ENCODE measurements around the gene ENOX1. TPM values are rescaled to one million over a fixed set of nuclear protein-coding genes. Genes with fewer than 3 reads are reported as not detected.

ENOX1 gene
- polyA plus RNA-seq, 1 donor (not counting 4 experiments of a cell fraction or from before 2014, with no cell fraction given) = 1.1 TPM

- FAIRE-seq (no peak), DNase-seq (ENCODE audit: low read depth, low spot score) (no peak)
- Histone ChIP-seq H3K4me3 (ENCODE audit: control insufficient read depth in 2 of 3, extremely low read depth in 1 of 3, insufficient read depth in 2 of 3, low read depth in 1 of 3, low read length in 3 of 3) (no peak overlapping the region), H3K27ac (ENCODE audit: control insufficient read depth, insufficient read depth, low read length) (no peak overlapping the region), H3K36me3 (ENCODE audit: control insufficient read depth in 2 of 2, extremely low read depth in 1 of 2, insufficient read depth in 2 of 2, low read length in 2 of 2) (no peaks in the 10 kb centered on the region), H4K20me1 (ENCODE audit: control insufficient read depth, extremely low read depth, insufficient read depth, low read length) (no peaks in the 10 kb centered on the region), H2AFZ (ENCODE audit: control insufficient read depth, low read length) (no peak overlapping the region), H3K9me1 (ENCODE audit: control insufficient read depth, extremely low read depth, insufficient read depth, low read length) (no peaks in the 10 kb centered on the region), H3K9me3 (ENCODE audit: control insufficient read depth, low read depth, low read length) (no peaks in the 10 kb centered on the region), H3K79me2 (ENCODE audit: control insufficient read depth, insufficient read depth, low read length) (no peaks in the 10 kb centered on the region), H3K4me2 (ENCODE audit: control insufficient read depth, extremely low read depth, insufficient read depth, low read depth, low read length) (no peak overlapping the region), H3K27me3 (ENCODE audit: control insufficient read depth, extremely low read depth, insufficient read depth, low read length) (peaks cover under 1% of the 10 kb centered on the region), H3K4me1 (ENCODE audit: control insufficient read depth, extremely low read depth, insufficient read depth, low read length) (no peaks in the 10 kb centered on the region), H3K9ac (ENCODE audit: control insufficient read depth, extremely low read depth, insufficient read depth, low read length) (no peak overlapping the region)
- dilution Hi-C loops (cut with MboI; ENCODE audit: extremely low pct_ligation_motif_present, low sequenced_read_pairs) = no loop called here
- TF ChIP-seq CTCF (optimal IDR thresholded peaks at IDR 0.05 in 1 of 3, IDR thresholded peaks at IDR 0.05 in 1 of 3, conservative IDR thresholded peaks at IDR 0.05 in 1 of 3; ENCODE audit: extremely low read depth in 1 of 3, insufficient read depth in 2 of 3, low read length in 3 of 3) (no peak), EZH2 (IDR thresholded peaks at IDR 0.05; ENCODE audit: low read length) (no peak)
These were observed 292.6 kb downstream of the ENOX1 start for GRCh38 chr13:43494206-43494605.

- Histone ChIP-seq H3K9me3 (ENCODE audit: control insufficient read depth, low read depth, low read length) (no peaks in the 10 kb centered on the region), H3K79me2 (ENCODE audit: control insufficient read depth, insufficient read depth, low read length) (no peaks in the 10 kb centered on the region), H3K4me3 (ENCODE audit: control insufficient read depth in 2 of 3, extremely low read depth in 1 of 3, insufficient read depth in 2 of 3, low read depth in 1 of 3, low read length in 3 of 3) (no peak overlapping the region), H3K4me2 (ENCODE audit: control insufficient read depth, extremely low read depth, insufficient read depth, low read depth, low read length) (no peak overlapping the region), H3K9ac (ENCODE audit: control insufficient read depth, extremely low read depth, insufficient read depth, low read length) (no peak overlapping the region), H3K9me1 (ENCODE audit: control insufficient read depth, extremely low read depth, insufficient read depth, low read length) (no peaks in the 10 kb centered on the region), H3K4me1 (ENCODE audit: control insufficient read depth, extremely low read depth, insufficient read depth, low read length) (no peaks in the 10 kb centered on the region), H3K27ac (ENCODE audit: control insufficient read depth, insufficient read depth, low read length) (no peak overlapping the region), H3K27me3 (ENCODE audit: control insufficient read depth, extremely low read depth, insufficient read depth, low read length) (no peaks in the 10 kb centered on the region), H3K36me3 (ENCODE audit: control insufficient read depth in 2 of 2, extremely low read depth in 1 of 2, insufficient read depth in 2 of 2, low read length in 2 of 2) (no peaks in the 10 kb centered on the region), H2AFZ (ENCODE audit: control insufficient read depth, low read length) (no peak overlapping the region), H4K20me1 (ENCODE audit: control insufficient read depth, extremely low read depth, insufficient read depth, low read length) (no peaks in the 10 kb centered on the region)
- DNase-seq (ENCODE audit: low read depth, low spot score) (no peak), FAIRE-seq (no peak)
- no peak for TF ChIP-seq CTCF (optimal IDR thresholded peaks at IDR 0.05 in 1 of 3, IDR thresholded peaks at IDR 0.05 in 1 of 3, conservative IDR thresholded peaks at IDR 0.05 in 1 of 3; ENCODE audit: extremely low read depth in 1 of 3, insufficient read depth in 2 of 3, low read length in 3 of 3)
- TF ChIP-seq EZH2 (IDR thresholded peaks at IDR 0.05; ENCODE audit: low read length) = no peak
- dilution Hi-C loops (cut with MboI; ENCODE audit: extremely low pct_ligation_motif_present, low sequenced_read_pairs) = no loop called here
These were observed 293.2 kb downstream of the ENOX1 start for GRCh38 chr13:43493496-43494000.

Data from keratinocyte (primary cell).